ENCODE results near the gene CAMK2A.

The CAMK2A gene

DNA sequence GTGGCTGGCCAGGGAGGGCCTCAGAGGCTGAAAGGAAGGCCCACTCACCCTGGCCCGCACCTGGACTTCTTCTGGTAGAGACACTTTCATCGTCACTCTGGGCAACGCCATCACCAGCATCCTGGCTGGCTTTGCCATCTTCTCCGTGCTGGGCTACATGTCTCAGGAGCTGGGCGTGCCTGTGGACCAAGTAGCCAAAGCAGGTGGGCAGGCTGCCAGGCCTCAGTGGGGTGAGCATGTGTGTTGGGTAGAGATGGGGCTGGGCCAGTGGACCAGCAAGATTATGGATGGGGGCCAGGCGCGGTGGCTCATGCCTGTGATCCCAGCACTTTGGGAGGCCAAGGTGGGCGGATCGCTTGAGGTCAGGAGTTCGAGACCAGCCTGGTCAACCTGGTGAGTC lies 87.1 kb downstream of the CAMK2A start:
- Histone ChIP-seq H3K36me3 (replicated peaks) (no peaks in the 10 kb centered on the region), H3K27me3 (ENCODE audit: low read depth) (no peaks in the 10 kb centered on the region), H3K4me1 (no peaks in the 10 kb centered on the region), H3K4me3 (no peak overlapping the region), H3K9me3 (no peaks in the 10 kb centered on the region)
- DNase-seq (ENCODE audit: low spot score in 2 of 2), result no peak
- in situ Hi-C loops (cut with MboI; ENCODE audit: low sequenced_read_pairs), result loop anchor here (25.0 kb wide), 1 partner anchor 565 kb away; no protein-coding TSS in a partner anchor

- no peaks in the 10 kb centered on the region for H3K9me3 ChIP-seq
- no peak for DNase-seq (ENCODE audit: low spot score in 2 of 2)
- no peaks in the 10 kb centered on the region for H3K27me3 ChIP-seq (ENCODE audit: low read depth)
- no peaks in the 10 kb centered on the region for H3K4me1 ChIP-seq
- no peaks in the 10 kb centered on the region for H3K36me3 ChIP-seq (replicated peaks)
- in situ Hi-C loops (cut with MboI; ENCODE audit: low sequenced_read_pairs), result no loop called here
- H3K4me3 ChIP-seq, result no peak overlapping the region
Observed at GRCh38 chr5:150197476-150197875, 92.1 kb downstream of the CAMK2A start.

GRCh38 chr5:150196986-150197385 lies 92.6 kb downstream of the CAMK2A start:
- Histone ChIP-seq H3K27me3 (ENCODE audit: low read depth) (no peaks in the 10 kb centered on the region), H3K4me3 (no peak overlapping the region), H3K4me1 (no peaks in the 10 kb centered on the region), H3K9me3 (no peaks in the 10 kb centered on the region), H3K36me3 (replicated peaks) (no peaks in the 10 kb centered on the region)
- DNase-seq (ENCODE audit: low spot score in 2 of 2), result no peak
- in situ Hi-C loops (cut with MboI; ENCODE audit: low sequenced_read_pairs), result no loop called here

GRCh38 chr5:150196514-150196913 lies 93.1 kb downstream of the CAMK2A start:
- Histone ChIP-seq H3K9me3 (no peaks in the 10 kb centered on the region), H3K4me3 (no peak overlapping the region), H3K36me3 (replicated peaks) (no peaks in the 10 kb centered on the region), H3K4me1 (no peaks in the 10 kb centered on the region), H3K27me3 (ENCODE audit: low read depth) (no peaks in the 10 kb centered on the region)
- DNase-seq (ENCODE audit: low spot score in 2 of 2), result no peak
- in situ Hi-C loops (cut with MboI; ENCODE audit: low sequenced_read_pairs), result no loop called here

- peaks cover 2% of the 10 kb centered on the region; the same call in 1 of the 2 replicates for H3K27me3 ChIP-seq (ENCODE audit: low read depth)
- in situ Hi-C loops (cut with MboI; ENCODE audit: low sequenced_read_pairs), result no loop called here
- no peak for DNase-seq (ENCODE audit: low spot score in 2 of 2)
- no peaks in the 10 kb centered on the region for H3K9me3 ChIP-seq
- no peaks in the 10 kb centered on the region for H3K4me1 ChIP-seq
- no peak overlapping the region for H3K4me3 ChIP-seq
- no peaks in the 10 kb centered on the region for H3K36me3 ChIP-seq (replicated peaks)
Observed at GRCh38 chr5:150195736-150196485, 93.7 kb downstream of the CAMK2A start.

DNA sequence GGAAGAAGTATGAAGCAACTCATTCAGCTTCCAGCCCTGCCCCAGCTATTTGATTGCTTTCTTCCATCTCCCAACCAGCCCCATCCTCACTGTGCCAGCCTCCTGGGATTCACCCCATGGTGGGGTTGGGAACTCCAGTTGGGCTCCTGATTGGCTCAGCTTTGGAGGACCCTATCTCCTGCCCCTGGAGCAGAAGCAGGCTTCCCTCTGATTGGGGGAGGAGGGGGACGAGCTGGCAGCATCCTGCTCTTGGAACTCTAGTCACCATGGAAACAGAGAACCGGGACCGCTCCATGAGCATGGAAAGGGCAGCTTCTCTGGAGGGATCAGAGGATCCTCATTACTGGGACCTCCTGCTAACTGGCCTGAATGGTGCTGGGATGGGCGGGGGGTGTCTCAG lies 97.1 kb downstream of the CAMK2A start:
- no peaks in the 10 kb centered on the region for H3K36me3 ChIP-seq (replicated peaks)
- in situ Hi-C loops (cut with MboI; ENCODE audit: low sequenced_read_pairs), result no loop called here
- H3K4me1 ChIP-seq, result no peaks in the 10 kb centered on the region
- DNase-seq (ENCODE audit: low spot score in 2 of 2), result no peak
- no peak overlapping the region for H3K4me3 ChIP-seq
- no peaks in the 10 kb centered on the region for H3K9me3 ChIP-seq
- H3K27me3 ChIP-seq (ENCODE audit: low read depth), result peaks cover 3% of the 10 kb centered on the region; the same call in 1 of the 2 replicates

DNA sequence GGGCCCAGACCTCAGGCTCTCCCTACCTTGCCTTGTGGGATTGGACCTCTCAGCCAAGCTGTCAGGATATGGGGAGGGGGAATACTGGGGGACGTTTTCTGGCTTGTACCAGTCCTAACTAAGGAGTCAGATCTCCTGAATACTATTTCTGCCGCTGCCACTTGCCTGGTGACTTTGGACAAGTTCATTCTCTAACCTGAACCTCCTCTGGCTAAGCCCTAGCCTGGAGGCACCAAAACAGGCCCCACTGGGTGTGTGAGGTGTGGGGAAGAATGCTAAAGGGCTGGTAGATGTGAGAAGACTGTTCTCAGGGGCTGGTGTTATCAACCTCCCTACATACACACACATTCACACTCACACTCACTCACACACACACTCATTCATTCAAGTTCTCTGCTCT lies 98.6 kb downstream of the CAMK2A start:
- DNase-seq (ENCODE audit: low spot score in 2 of 2), result no peak
- Histone ChIP-seq H3K36me3 (replicated peaks) (no peaks in the 10 kb centered on the region), H3K9me3 (no peaks in the 10 kb centered on the region), H3K27me3 (ENCODE audit: low read depth) (peaks cover 3% of the 10 kb centered on the region; the same call in 1 of the 2 replicates), H3K4me1 (no peaks in the 10 kb centered on the region), H3K4me3 (no peak overlapping the region)
- in situ Hi-C loops (cut with MboI; ENCODE audit: low sequenced_read_pairs), result no loop called here

DNA sequence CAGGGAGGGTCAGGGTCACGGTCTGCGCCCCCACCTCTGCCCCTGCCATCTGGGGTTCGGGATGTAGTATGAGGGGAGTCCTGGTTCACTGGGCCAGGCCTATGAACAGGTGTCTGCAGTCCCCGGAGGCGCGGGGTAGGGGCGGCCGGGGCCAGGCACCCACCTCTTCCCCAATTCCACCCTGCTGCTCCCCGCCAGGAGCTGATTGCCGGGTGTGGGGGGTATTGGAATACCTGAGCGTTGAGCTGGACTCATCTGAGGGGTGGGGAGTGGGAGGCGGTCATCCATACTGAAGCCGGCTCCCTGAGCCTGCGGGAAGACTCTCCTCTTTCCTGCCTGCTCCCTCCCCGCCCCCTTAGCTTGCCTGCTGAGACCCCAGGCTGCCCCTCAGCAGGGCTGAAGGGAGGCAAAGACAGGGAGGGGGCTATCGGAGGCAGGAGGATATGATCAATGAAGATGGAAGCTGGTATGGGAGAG lies 99.0 kb downstream of the CAMK2A start:
- H3K36me3 ChIP-seq (replicated peaks), result no peaks in the 10 kb centered on the region
- no peaks in the 10 kb centered on the region for H3K4me1 ChIP-seq
- peaks cover 3% of the 10 kb centered on the region; the same call in 1 of the 2 replicates for H3K27me3 ChIP-seq (ENCODE audit: low read depth)
- H3K9me3 ChIP-seq, result no peaks in the 10 kb centered on the region
- in situ Hi-C loops (cut with MboI; ENCODE audit: low sequenced_read_pairs), result no loop called here
- H3K4me3 ChIP-seq, result no peak overlapping the region
- DNase-seq (ENCODE audit: low spot score in 2 of 2), result no peak

DNA sequence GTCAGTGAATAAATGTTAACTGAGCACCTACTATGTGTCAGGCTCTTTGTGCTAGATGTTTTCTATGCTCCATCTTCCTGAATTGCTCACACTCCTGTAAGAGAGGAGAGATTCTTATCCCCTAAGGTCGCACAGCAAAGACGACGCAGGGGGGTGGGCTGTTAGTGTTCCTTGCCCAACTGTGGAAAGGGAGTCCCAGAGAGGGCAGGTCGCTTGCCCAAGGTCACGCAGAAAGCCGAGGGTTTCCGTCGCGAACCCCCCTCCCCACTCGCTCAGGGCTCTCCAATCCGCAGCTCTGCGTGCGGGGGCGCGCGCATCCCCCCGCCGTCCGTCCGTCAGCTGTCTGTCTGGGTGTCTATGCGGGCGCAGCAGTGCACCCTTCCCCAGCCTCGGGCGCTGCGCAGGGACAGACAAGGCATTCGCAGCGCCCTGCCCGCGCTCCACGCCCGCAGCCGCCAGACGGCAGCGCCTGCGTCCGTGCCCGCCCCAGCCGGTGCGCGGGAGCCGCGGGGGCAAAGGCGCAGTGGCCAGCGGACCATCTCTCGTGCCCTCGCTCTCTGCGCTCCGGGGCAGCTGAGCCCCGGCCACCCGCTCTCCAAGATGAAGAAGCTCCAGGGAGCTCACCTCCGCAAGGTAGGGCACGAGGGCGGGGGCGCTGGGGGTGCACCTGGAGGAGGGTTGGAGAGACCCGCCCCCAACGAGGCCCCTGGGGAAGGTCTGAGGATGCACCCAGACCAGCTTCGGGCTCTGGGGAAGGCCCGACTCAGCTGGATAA lies 99.7 kb downstream of the CAMK2A start, which contains the start of gene SLC6A7:
Gene SLC6A7 (plus strand): TSS at position 335 of the 775 bp plus-strand sequence. CDS start 266 bp downstream, at position 601.
- Histone ChIP-seq H3K4me3 (no peak within 1 kb of the TSS), H3K36me3 (replicated peaks) (no peaks in the 10 kb centered on the region), H3K9me3 (no peaks in the 10 kb centered on the region), H3K27me3 (ENCODE audit: low read depth) (peaks cover 3% of the 10 kb centered on the region; the same call in 1 of the 2 replicates), H3K4me1 (no peaks in the 10 kb centered on the region)
- DNase-seq (ENCODE audit: low spot score in 2 of 2), result no peak
- in situ Hi-C loops (cut with MboI; ENCODE audit: low sequenced_read_pairs), result no loop called here

- H3K4me3 ChIP-seq, result no peak overlapping the region
- H3K9me3 ChIP-seq, result no peaks in the 10 kb centered on the region
- no peaks in the 10 kb centered on the region for H3K4me1 ChIP-seq
- peaks cover 3% of the 10 kb centered on the region; the same call in 1 of the 2 replicates for H3K27me3 ChIP-seq (ENCODE audit: low read depth)
- DNase-seq (ENCODE audit: low spot score in 2 of 2), result no peak
- no peaks in the 10 kb centered on the region for H3K36me3 ChIP-seq (replicated peaks)
- in situ Hi-C loops (cut with MboI; ENCODE audit: low sequenced_read_pairs), result no loop called here
Observed at GRCh38 chr5:150189326-150189725, 100.2 kb downstream of the CAMK2A start.

- Histone ChIP-seq H3K4me3 (no peak overlapping the region), H3K36me3 (replicated peaks) (no peaks in the 10 kb centered on the region), H3K9me3 (no peaks in the 10 kb centered on the region), H3K27me3 (ENCODE audit: low read depth) (peaks cover 3% of the 10 kb centered on the region; the same call in 1 of the 2 replicates), H3K4me1 (no peaks in the 10 kb centered on the region)
- in situ Hi-C loops (cut with MboI; ENCODE audit: low sequenced_read_pairs), result no loop called here
- DNase-seq (ENCODE audit: low spot score in 2 of 2), result no peak
Observed at GRCh38 chr5:150188146-150188842, 101.3 kb downstream of the CAMK2A start.

DNA sequence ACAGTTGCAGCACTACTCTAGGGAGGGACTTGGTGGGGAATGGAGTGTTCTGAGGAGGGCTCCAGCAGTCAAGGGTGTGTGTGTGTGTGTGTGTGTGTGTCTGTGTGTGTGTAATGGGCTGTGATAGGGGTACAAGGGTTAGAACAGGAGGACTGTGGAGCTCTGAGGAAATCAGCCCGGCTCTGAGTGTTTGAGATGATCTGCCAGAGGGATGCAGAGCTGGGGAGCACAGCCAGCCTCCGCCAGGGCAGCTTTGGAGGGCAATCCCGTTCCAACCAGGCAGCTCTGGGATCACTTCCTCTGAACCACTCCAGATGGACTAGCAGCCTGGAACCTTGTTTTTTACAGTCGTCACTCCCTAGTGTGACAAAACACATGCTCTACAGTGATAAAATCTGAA lies 102.7 kb downstream of the CAMK2A start:
- H3K4me3 ChIP-seq, result no peak overlapping the region
- no peaks in the 10 kb centered on the region for H3K9me3 ChIP-seq
- in situ Hi-C loops (cut with MboI; ENCODE audit: low sequenced_read_pairs), result no loop called here
- H3K36me3 ChIP-seq (replicated peaks), result no peaks in the 10 kb centered on the region
- no peak for DNase-seq (ENCODE audit: low spot score in 2 of 2)
- H3K4me1 ChIP-seq, result no peaks in the 10 kb centered on the region
- H3K27me3 ChIP-seq (ENCODE audit: low read depth), result peaks cover 3% of the 10 kb centered on the region; the same call in 1 of the 2 replicates

DNA sequence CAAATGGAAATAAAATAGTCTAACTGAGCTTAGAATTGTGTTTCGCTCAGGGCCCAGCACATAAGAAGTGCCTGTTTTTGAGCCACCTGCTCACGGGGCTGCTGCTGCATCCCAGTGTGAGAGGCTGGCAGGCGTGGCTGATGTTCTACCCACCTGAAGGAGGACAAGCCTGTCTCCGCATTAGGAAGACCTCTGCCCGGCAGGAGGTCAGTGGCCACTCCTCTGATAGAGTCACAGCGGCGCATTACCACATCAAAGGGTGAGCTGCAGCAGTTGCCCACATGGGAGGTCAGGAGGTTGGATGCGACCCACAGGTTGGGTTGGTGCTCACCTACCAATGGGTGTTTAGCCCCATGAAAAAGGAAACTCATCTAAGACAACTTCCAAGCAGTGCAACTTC lies 103.4 kb downstream of the CAMK2A start:
- Histone ChIP-seq H3K4me1 (no peaks in the 10 kb centered on the region), H3K36me3 (replicated peaks) (no peaks in the 10 kb centered on the region), H3K27me3 (ENCODE audit: low read depth) (peaks cover 3% of the 10 kb centered on the region; the same call in 1 of the 2 replicates), H3K9me3 (no peaks in the 10 kb centered on the region), H3K4me3 (no peak overlapping the region)
- in situ Hi-C loops (cut with MboI; ENCODE audit: low sequenced_read_pairs), result no loop called here
- DNase-seq (ENCODE audit: low spot score in 2 of 2), result no peak

Data from HAP-1 (cell line).